ENCODE data around the gene MED15. TPM values are rescaled to one million over a fixed set of nuclear protein-coding genes. Genes with fewer than 3 reads are reported as not detected.

Gene MED15
- total RNA-seq, 4 donors from 2014 or later = 36.5 to 90.5 (median 57.2) TPM

DNA sequence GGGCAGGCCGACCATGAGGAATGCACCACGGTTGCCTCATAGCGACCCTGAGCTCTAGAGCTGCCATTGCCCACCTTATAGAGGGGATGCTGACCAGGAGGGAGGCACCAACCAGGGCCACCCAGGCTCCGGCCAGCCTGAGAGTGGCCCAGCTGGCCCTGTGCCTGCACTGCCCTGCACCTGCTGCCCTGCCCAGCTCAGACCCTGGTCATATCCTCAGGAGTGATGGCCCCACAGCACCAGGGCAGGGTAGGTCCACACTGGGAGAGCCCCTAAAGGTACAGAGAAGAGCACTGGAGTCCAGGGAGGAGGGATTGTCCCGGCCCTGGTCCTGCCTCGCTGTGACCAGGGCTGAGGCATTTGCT, 127.8 kb downstream of the MED15 start:
- TF ChIP-seq, protein P1, sequence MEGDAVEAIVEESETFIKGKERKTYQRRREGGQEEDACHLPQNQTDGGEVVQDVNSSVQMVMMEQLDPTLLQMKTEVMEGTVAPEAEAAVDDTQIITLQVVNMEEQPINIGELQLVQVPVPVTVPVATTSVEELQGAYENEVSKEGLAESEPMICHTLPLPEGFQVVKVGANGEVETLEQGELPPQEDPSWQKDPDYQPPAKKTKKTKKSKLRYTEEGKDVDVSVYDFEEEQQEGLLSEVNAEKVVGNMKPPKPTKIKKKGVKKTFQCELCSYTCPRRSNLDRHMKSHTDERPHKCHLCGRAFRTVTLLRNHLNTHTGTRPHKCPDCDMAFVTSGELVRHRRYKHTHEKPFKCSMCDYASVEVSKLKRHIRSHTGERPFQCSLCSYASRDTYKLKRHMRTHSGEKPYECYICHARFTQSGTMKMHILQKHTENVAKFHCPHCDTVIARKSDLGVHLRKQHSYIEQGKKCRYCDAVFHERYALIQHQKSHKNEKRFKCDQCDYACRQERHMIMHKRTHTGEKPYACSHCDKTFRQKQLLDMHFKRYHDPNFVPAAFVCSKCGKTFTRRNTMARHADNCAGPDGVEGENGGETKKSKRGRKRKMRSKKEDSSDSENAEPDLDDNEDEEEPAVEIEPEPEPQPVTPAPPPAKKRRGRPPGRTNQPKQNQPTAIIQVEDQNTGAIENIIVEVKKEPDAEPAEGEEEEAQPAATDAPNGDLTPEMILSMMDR (IDR thresholded peaks at IDR 0.05) = no peak
- ATAC-seq (ENCODE audit: low FRiP score) = no peak
- DNase-seq (ENCODE audit: low spot score) = no peak

GRCh38 chr22:20636075-20636812, 128.8 kb downstream of the MED15 start:
- ATAC-seq (ENCODE audit: low FRiP score) = no peak
- TF ChIP-seq, protein P1 (IDR thresholded peaks at IDR 0.05) = no peak
- no peak for DNase-seq (ENCODE audit: low spot score)

GRCh38 chr22:20636945-20637344, 129.5 kb downstream of the MED15 start:
- TF ChIP-seq, protein P1 (IDR thresholded peaks at IDR 0.05) = no peak
- DNase-seq (ENCODE audit: low spot score) (no peak), ATAC-seq (ENCODE audit: low FRiP score) (no peak)

Small RNA genes within 50 kb of the gene (small RNA-seq; reads per million reads assigned to genes)
- not detected for gene IGLL4P
- not detected for gene RF00019
- gene RN7SL812P = not detected
- gene RNY1P9 = not detected

Other genes with a start within 250 kb of the MED15 start
- 1 to 10 TPM in 2 of 4 donors, under 1 TPM in 2; 0.25 to 2.3 (median 1.3) TPM for gene RTN4R, start 239.3 kb upstream of the MED15 start, total RNA-seq
- 10 to 100 TPM; 29.7 to 67.6 (median 45.0) TPM for gene DGCR6L, start 187.6 kb upstream of the MED15 start, total RNA-seq
- 1 to 10 TPM; 3.2 to 8.8 (median 5.9) TPM for gene ZNF74, start 113.5 kb upstream of the MED15 start, total RNA-seq
- 10 to 100 TPM in 2 of 4 donors, 1 to 10 TPM in 2; 9.4 to 17.9 (median 12.3) TPM for gene SCARF2, start 69.8 kb upstream of the MED15 start, total RNA-seq
- 10 to 100 TPM; 19.8 to 45.0 (median 32.9) TPM for gene KLHL22, start 11.8 kb upstream of the MED15 start, total RNA-seq

Measured in omental fat pad (tissue), 4 donors.